GM23248 (cell line): ENCODE measurements around the gene TUBB. TPM values are rescaled to one million over a fixed set of nuclear protein-coding genes. Genes with fewer than 3 reads are reported as not detected.

ENCODE experiments used
- DNase-seq: peaks from one replicate; pipeline ENCODE4 v3.0.0-alpha.2; 2015
- H2AFZ ChIP-seq: fragments of 200-600 bp; sonication (generic); 2 replicates; pipeline ENCODE4 v1.6.1; 2016; ENCODE audit warnings: antibody characterized with exemption
- H3F3A ChIP-seq: fragments of 200-600 bp; sonication (generic); 2 replicates; pipeline ENCODE4 v1.6.1; 2016; ENCODE audit warnings: mild to moderate bottlenecking, antibody characterized with exemption, mixed run types; ENCODE audit not compliant: insufficient read depth
- H3K27ac ChIP-seq: fragments of 200-600 bp; sonication (generic); 2 replicates; pipeline ENCODE4 v1.5.1; 2016; ENCODE audit warnings: mild to moderate bottlenecking
- H3K27me3 ChIP-seq: fragments of 200-600 bp; sonication (generic); replicated peaks from 2 replicates; pipeline ENCODE4 v1.6.1; 2016; ENCODE audit warnings: mild to moderate bottlenecking; ENCODE audit not compliant: insufficient read depth
- H3K36me3 ChIP-seq: fragments of 200-600 bp; sonication (generic); 2 replicates; pipeline ENCODE4 v1.6.1; 2016; ENCODE audit warnings: low read depth, mild to moderate bottlenecking
- H3K4me1 ChIP-seq: fragments of 200-600 bp; sonication (generic); 2 replicates; pipeline ENCODE4 v1.6.1; 2016; ENCODE audit warnings: mild to moderate bottlenecking; ENCODE audit not compliant: insufficient read depth
- H3K4me2 ChIP-seq: fragments of 200-600 bp; sonication (generic); one replicate; pipeline ENCODE4 v1.6.1; 2016; ENCODE audit warnings: mild to moderate bottlenecking; ENCODE audit not compliant: unreplicated experiment
- H3K4me3 ChIP-seq: fragments of 200-600 bp; sonication (generic); 2 replicates; pipeline ENCODE4 v1.5.1; 2016; ENCODE audit warnings: mild to moderate bottlenecking
- H3K79me2 ChIP-seq: fragments of 200-600 bp; sonication (generic); 2 replicates; pipeline ENCODE4 v1.6.1; 2016; ENCODE audit warnings: mild to moderate bottlenecking; ENCODE audit not compliant: insufficient read depth
- H3K9ac ChIP-seq: fragments of 200-600 bp; sonication (generic); 2 replicates; pipeline ENCODE4 v1.6.1; 2016; ENCODE audit warnings: mild to moderate bottlenecking
- H3K9me2 ChIP-seq: fragments of 200-600 bp; sonication (generic); 2 replicates; pipeline ENCODE4 v1.6.1; 2016; ENCODE audit warnings: mixed run types, mild to moderate bottlenecking, moderate library complexity; ENCODE audit not compliant: insufficient read depth
- H3K9me3 ChIP-seq: fragments of 200-600 bp; sonication (generic); one replicate; pipeline ENCODE4 v1.6.1; 2017; ENCODE audit warnings: low read depth
- H4K20me1 ChIP-seq: fragments of 200-600 bp; sonication (generic); 2 replicates; pipeline ENCODE4 v1.6.0; 2016; ENCODE audit not compliant: insufficient read depth
- EZH2 ChIP-seq: fragments of 200-600 bp; sonication (generic); IDR thresholded peaks from 2 replicates; pipeline ENCODE4 v1.6.1; 2018; ENCODE audit warnings: antibody characterized with exemption, mild to moderate bottlenecking; ENCODE audit not compliant: insufficient read depth, poor library complexity, severe bottlenecking
- EZH2phosphoT487 ChIP-seq: fragments of 200-600 bp; sonication (generic); IDR thresholded peaks from 2 replicates; pipeline ENCODE4 v1.6.1; 2018; ENCODE audit warnings: antibody characterized with exemption, moderate library complexity, mild to moderate bottlenecking, low read depth; ENCODE audit not compliant: insufficient read depth
- WGBS, 2 experiments: methylation state at CpG; one replicate each; pipeline ENCODE4 v1.1.6; 2015 to 2017; ENCODE audit warnings: low lambda C conversion rate in 2 of 2, low coverage in 1 of 2; ENCODE audit errors: missing lambda C conversion rate in 2 of 2; 5-methylcytosine and 5-hydroxymethylcytosine counted together
- in situ Hi-C: fragments of 300-500 bp; cut with MboI; formaldehyde crosslinking; loops from 2 replicates; pipeline ENCODE4 v1.15.0; 2020
- polyA plus RNA-seq: library from polyadenylated mRNA; unstranded; fragments of >200 nt; fragmentation: Nextera tagmentation; extraction: Ambion mirVana; gene quantifications from 2 replicates; pipeline ENCODE4 v1.2.1, GENCODE V29; 2016
- total RNA-seq: library from RNA; depleted of rRNA; stranded (reverse); fragments of >200 nt; shearing (Covaris generic); gene quantifications from 2 replicates; pipeline ENCODE4 v1.2.3, GENCODE V29; 2014

The TUBB gene
- total and polyA plus RNA-seq, 2 experiments from 2014 or later: 491 to 565 TPM

GRCh38 chr6:30759575-30760239, 39.6 kb downstream of the TUBB start:
- Histone ChIP-seq H3K27me3 (no peaks in the 10 kb centered on the region), H3K9me2 (no peaks in the 10 kb centered on the region), H3K36me3 (no peaks in the 10 kb centered on the region), H3K27ac (peak overlapping the region; percentile 91), H3F3A (peaks cover 31% of the 10 kb centered on the region), H3K4me3 (0 out of 2 replicates have a peak overlapping the region, but pooled peaks have one; percentile 19), H3K9ac (peak overlapping the region; percentile 59), H3K79me2 (no peaks in the 10 kb centered on the region), H4K20me1 (no peaks in the 10 kb centered on the region), H3K9me3 (no peaks in the 10 kb centered on the region), H2AFZ (no peak overlapping the region), H3K4me2 (peak overlapping the region; percentile 76), H3K4me1 (peaks cover 59% of the 10 kb centered on the region)
- peak; percentile 96 for DNase-seq
- TF ChIP-seq EZH2 (no peak), EZH2phosphoT487 (no peak)
- in situ Hi-C loops: no loop called here
- WGBS, 2 experiments: 76% methylated on average over 10 of the region's 10 CpGs

- no peak for DNase-seq
- Histone ChIP-seq H3K27me3 (no peaks in the 10 kb centered on the region), H3K4me1 (peaks cover 54% of the 10 kb centered on the region), H3K79me2 (no peaks in the 10 kb centered on the region), H3K9me3 (no peaks in the 10 kb centered on the region), H3K36me3 (no peaks in the 10 kb centered on the region), H4K20me1 (no peaks in the 10 kb centered on the region), H3K4me3 (no peak overlapping the region), H3K9me2 (no peaks in the 10 kb centered on the region), H3F3A (peaks cover 28% of the 10 kb centered on the region), H3K4me2 (no peak overlapping the region), H3K9ac (no peak overlapping the region), H2AFZ (no peak overlapping the region), H3K27ac (peak overlapping the region; percentile 91)
- in situ Hi-C loops: no loop called here
- 89 to 90% methylated on average over 8 of the region's 8 CpGs for WGBS, 2 experiments
- no peak for TF ChIP-seq EZH2phosphoT487
- no peak for TF ChIP-seq EZH2
Observed at GRCh38 chr6:30760549-30760948, 40.4 kb downstream of the TUBB start.

GRCh38 chr6:30761791-30762429, 41.8 kb downstream of the TUBB start:
- Histone ChIP-seq H3F3A (peaks cover 28% of the 10 kb centered on the region), H3K9me2 (no peaks in the 10 kb centered on the region), H3K36me3 (no peaks in the 10 kb centered on the region), H3K27me3 (no peaks in the 10 kb centered on the region), H3K9ac (no peak overlapping the region), H4K20me1 (no peaks in the 10 kb centered on the region), H2AFZ (no peak overlapping the region), H3K79me2 (no peaks in the 10 kb centered on the region), H3K4me1 (peaks cover 54% of the 10 kb centered on the region), H3K9me3 (no peaks in the 10 kb centered on the region), H3K4me2 (no peak overlapping the region), H3K4me3 (no peak overlapping the region), H3K27ac (no peak overlapping the region)
- no peak for DNase-seq
- WGBS, 2 experiments: 85 to 87% methylated on average over 4 of the region's 4 CpGs
- in situ Hi-C loops: no loop called here
- TF ChIP-seq EZH2phosphoT487 (no peak), EZH2 (no peak)

- Histone ChIP-seq H3K4me3 (no peak overlapping the region), H3K4me1 (peaks cover 44% of the 10 kb centered on the region), H3K9me2 (no peaks in the 10 kb centered on the region), H3K79me2 (no peaks in the 10 kb centered on the region), H3K4me2 (no peak overlapping the region), H4K20me1 (no peaks in the 10 kb centered on the region), H3K27me3 (no peaks in the 10 kb centered on the region), H3F3A (peaks cover 23% of the 10 kb centered on the region), H2AFZ (peak overlapping the region; percentile 71; the same call in 1 of the 2 replicates), H3K36me3 (no peaks in the 10 kb centered on the region), H3K9me3 (no peaks in the 10 kb centered on the region), H3K27ac (no peak overlapping the region), H3K9ac (no peak overlapping the region)
- WGBS, 2 experiments: 100% methylated on average over 1 of the region's 1 CpG
- in situ Hi-C loops: no loop called here
- no peak for TF ChIP-seq EZH2phosphoT487
- no peak for DNase-seq
Observed at GRCh38 chr6:30763155-30763617, 43.0 kb downstream of the TUBB start.
